Measurements from ENCODE around the gene PCDHGA9. TPM values are rescaled to one million over a fixed set of nuclear protein-coding genes. Genes with fewer than 3 reads are reported as not detected.
"Not testable (repeated sequence)": the region's sequence is repeated elsewhere in the genome, so short reads cannot be mapped to it uniquely, and the experiment has no call there.

Gene PCDHGA9
- total RNA-seq, 1 experiment from 2014 or later, result 2.3 TPM

DNA sequence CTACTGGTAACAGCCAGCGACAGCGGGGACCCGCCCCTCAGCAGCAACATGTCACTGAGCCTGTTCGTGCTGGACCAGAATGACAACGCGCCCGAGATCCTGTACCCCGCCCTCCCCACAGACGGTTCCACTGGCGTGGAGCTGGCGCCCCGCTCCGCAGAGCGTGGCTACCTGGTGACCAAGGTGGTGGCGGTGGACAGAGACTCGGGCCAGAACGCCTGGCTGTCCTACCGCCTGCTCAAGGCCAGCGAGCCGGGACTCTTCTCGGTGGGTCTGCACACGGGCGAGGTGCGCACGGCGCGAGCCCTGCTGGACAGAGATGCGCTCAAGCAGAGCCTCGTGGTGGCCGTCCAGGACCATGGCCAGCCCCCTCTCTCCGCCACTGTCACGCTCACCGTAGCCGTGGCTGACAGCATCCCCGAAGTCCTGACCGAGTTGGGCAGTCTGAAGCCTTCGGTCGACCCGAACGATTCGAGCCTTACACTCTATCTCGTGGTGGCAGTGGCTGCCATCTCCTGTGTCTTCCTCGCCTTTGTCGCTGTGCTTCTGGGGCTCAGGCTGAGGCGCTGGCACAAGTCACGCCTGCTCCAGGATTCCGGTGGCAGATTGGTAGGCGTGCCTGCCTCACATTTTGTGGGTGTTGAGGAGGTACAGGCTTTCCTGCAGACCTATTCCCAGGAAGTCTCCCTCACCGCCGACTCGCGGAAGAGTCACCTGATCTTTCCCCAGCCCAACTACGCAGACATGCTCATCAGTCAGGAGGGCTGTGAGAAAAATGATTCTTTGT is 8.0 kb upstream of the PCDHGA9 start:
- not testable (repeated sequence) for DNase-seq; H3K27ac ChIP-seq; H3K4me1 ChIP-seq; H3K27me3 ChIP-seq; H3K4me3 ChIP-seq; H3K9me3 ChIP-seq (replicated peaks)
- peaks cover 21% of the 10 kb centered on the region for H3K36me3 ChIP-seq

DNA sequence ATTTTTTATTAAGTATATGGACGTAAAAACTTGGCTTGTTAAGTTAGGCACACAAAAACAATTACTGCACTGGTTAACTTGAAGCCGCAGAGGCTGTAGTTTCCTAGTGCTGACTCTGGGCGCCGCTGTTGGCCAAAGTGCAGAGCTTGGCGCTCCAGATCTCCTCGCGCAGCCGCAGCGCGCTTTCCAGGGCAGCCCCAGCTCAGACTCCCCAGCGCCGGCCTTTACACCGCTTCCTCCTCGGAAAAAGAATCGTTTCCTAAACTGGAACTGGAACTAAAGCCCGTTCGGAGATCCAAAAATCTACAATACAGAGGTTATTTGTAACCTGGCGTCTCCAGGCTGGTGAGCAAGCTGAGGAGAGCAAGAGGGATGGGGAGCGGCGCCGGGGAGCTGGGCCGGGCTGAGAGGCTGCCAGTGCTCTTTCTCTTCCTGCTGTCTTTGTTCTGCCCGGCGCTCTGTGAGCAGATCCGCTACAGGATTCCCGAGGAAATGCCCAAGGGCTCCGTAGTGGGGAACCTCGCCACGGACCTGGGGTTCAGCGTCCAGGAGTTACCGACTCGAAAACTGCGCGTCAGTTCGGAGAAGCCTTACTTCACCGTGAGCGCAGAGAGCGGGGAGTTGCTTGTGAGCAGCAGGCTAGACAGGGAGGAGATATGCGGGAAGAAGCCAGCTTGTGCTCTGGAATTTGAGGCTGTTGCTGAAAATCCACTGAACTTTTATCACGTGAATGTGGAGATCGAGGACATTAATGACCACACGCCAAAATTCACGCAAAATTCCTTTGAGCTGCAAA is 4.6 kb upstream of the PCDHGA9 start, which contains the start of gene PCDHGB5:
TSS of gene PCDHGB5 (plus strand) at position 192 of the 796 bp plus-strand sequence. CDS start at position 373, 181 bp downstream.
- peaks cover 13% of the 10 kb centered on the region for H3K9me3 ChIP-seq (replicated peaks)
- DNase-seq, H3K27me3 ChIP-seq, H3K4me1 ChIP-seq, H3K4me3 ChIP-seq, H3K27ac ChIP-seq: not testable (repeated sequence)
- H3K36me3 ChIP-seq, result peaks cover 31% of the 10 kb centered on the region

DNA sequence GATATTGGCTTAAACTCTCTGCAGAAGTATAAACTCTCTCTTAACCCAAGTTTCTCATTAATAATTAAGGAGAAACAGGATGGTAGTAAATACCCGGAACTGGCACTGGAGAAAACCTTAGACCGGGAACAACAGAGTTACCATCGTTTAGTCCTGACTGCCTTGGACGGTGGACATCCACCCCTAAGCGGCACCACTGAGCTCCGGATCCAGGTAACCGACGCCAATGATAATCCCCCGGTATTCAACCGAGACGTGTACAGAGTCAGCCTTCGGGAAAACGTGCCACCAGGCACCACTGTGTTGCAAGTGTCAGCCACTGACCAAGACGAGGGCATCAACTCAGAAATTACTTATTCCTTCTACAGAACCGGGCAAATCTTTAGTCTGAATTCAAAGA is 4.0 kb upstream of the PCDHGA9 start:
- peaks cover 30% of the 10 kb centered on the region for H3K36me3 ChIP-seq
- no peak overlapping the region for H3K4me3 ChIP-seq
- no peaks in the 10 kb centered on the region for H3K4me1 ChIP-seq
- DNase-seq, result no peak
- no peak overlapping the region for H3K27ac ChIP-seq
- no peaks in the 10 kb centered on the region for H3K27me3 ChIP-seq
- peaks cover 12% of the 10 kb centered on the region for H3K9me3 ChIP-seq (replicated peaks)

DNA sequence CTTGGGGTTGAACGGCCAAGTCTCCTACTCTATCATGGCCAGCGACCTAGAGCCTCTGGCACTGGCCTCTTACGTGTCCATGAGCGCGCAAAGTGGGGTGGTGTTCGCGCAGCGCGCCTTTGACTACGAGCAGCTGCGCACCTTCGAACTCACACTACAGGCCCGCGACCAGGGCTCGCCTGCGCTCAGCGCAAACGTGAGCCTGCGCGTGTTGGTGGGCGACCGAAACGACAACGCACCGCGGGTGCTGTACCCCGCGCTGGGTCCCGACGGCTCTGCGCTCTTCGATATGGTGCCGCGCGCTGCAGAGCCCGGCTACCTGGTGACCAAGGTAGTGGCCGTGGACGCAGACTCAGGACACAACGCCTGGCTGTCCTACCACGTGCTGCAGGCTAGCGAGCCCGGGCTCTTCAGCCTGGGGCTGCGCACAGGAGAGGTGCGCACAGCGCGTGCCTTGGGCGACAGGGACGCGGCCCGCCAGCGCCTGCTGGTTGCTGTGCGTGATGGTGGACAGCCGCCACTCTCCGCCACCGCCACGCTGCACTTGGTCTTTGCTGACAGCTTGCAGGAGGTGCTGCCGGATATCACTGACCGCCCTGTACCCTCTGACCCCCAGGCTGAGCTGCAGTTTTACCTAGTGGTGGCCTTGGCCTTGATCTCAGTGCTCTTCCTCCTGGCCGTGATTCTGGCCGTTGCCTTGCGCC is 2.9 kb upstream of the PCDHGA9 start:
- H3K4me3 ChIP-seq, result no peak overlapping the region

DNA sequence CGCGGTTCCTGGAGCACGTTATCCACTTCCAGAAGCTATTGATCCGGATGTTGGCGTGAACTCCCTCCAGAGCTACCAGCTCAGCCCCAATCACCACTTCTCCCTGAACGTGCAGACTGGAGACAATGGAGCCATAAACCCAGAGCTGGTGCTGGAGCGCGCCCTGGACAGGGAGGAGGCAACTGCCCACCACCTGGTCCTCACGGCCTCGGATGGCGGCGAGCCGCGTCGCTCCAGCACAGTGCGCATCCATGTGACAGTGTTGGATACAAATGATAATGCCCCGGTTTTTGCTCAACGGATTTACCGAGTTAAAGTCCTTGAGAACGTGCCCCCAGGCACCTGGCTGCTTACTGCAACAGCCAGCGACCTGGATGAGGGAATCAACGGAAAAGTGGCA is 809 bp downstream of the PCDHGA9 start:
- Histone ChIP-seq H3K27ac (no peak overlapping the region), H3K36me3 (peaks cover 25% of the 10 kb centered on the region), H3K4me3 (no peak overlapping the region), H3K4me1 (no peaks in the 10 kb centered on the region), H3K27me3 (no peaks in the 10 kb centered on the region), H3K9me3 (replicated peaks) (peaks cover 6% of the 10 kb centered on the region)
- DNase-seq, result no peak

More for the DNA sequence above, 2.9 kb upstream of the PCDHGA9 start:
- Histone ChIP-seq H3K9me3 (replicated peaks) (peaks cover 9% of the 10 kb centered on the region), H3K4me1 (no peaks in the 10 kb centered on the region), H3K27me3 (no peaks in the 10 kb centered on the region), H3K27ac (no peak overlapping the region), H3K36me3 (peaks cover 25% of the 10 kb centered on the region)
- DNase-seq, result no peak

DNA sequence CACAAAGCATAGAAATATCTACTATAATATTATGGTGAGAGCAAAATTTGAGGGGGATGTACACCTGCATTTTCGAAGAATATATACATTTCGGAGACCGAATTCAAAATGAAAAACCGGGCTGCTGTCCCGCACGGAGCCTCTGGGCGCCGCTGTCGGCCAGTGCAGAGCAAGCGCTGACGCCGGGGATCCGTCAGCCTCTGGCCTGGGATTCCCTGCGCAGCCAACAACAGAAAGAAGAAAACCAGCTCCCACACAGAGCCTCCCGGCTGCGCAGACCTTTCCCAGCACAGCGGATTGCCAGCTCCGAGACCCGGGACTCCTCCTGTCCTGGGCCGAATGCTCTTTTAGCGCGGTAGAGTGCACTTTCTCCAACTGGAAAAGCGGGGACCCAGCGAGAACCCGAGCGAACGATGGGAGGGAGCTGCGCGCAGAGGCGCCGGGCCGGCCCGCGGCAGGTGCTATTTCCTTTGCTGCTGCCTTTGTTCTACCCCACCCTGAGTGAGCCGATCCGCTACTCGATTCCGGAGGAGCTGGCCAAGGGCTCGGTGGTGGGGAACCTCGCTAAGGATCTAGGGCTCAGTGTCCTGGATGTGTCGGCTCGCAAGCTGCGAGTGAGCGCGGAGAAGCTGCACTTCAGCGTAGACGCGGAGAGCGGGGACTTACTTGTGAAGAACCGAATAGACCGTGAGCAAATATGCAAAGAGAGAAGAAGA is 5.4 kb downstream of the PCDHGA9 start, which contains the start of gene PCDHGB6:
TSS of gene PCDHGB6 (plus strand) at position 232 of the 716 bp plus-strand sequence. CDS start at position 414, 182 bp downstream.
- H3K4me1 ChIP-seq; H3K27me3 ChIP-seq; H3K27ac ChIP-seq; H3K9me3 ChIP-seq (replicated peaks); H3K4me3 ChIP-seq; DNase-seq: not testable (repeated sequence)
- H3K36me3 ChIP-seq, result peaks cover 10% of the 10 kb centered on the region

DNA sequence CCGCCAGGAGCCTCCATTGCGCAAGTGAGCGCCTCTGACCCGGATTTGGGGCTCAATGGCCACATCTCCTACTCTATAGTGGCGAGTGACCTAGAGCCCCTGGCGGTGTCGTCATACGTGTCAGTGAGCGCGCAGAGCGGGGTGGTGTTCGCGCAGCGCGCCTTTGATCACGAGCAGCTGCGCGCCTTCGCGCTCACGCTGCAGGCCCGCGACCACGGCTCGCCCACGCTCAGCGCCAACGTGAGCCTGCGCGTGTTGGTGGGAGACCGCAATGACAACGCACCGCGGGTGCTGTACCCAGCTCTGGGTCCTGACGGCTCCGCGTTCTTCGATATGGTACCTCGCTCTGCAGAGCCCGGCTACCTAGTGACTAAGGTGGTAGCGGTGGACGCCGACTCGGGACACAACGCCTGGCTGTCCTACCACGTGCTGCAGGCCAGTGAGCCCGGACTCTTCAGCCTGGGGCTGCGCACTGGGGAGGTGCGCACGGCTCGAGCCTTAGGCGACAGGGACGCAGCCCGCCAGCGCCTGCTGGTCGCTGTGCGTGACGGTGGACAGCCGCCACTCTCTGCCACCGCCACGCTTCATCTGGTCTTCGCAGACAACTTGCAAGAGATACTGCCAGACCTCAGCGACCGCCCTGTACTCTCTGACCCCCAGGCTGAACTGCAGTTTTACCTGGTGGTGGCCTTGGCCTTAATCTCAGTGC is 7.2 kb downstream of the PCDHGA9 start:
- 0 out of 2 replicates have a peak, but pooled peaks cover 5% of the 10 kb centered on the region for H3K9me3 ChIP-seq (replicated peaks)
- peaks cover 16% of the 10 kb centered on the region for H3K36me3 ChIP-seq
- no peak for DNase-seq
- no peaks in the 10 kb centered on the region for H3K27me3 ChIP-seq
- H3K27ac ChIP-seq, result no peak overlapping the region
- H3K4me1 ChIP-seq, result no peaks in the 10 kb centered on the region
- H3K4me3 ChIP-seq, result no peak overlapping the region

DNA sequence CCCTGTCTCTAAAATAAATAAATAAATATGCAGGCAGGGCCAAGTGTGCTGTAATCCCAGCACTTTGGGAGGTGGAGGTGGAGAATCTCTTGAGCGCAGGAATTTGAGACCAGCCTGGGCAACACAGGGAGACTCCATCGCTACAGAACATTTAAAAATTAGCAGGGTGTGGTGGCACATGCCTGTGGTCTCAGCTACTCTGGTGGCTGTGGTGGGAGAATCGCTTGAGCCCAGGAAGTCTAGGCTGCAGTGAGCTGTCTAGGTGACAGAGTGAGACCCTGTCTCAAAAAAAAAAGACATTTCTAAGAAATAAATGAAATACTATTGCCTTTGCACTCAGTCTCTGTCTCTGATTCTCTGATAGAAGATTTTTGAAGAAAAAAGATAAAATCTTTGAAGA is 9.0 kb downstream of the PCDHGA9 start:
- peaks cover 12% of the 10 kb centered on the region; the same call in 1 of the 2 replicates for H3K9me3 ChIP-seq (replicated peaks)
- H3K27ac ChIP-seq, result no peak overlapping the region
- peaks cover 16% of the 10 kb centered on the region for H3K36me3 ChIP-seq
- H3K4me3 ChIP-seq, result no peak overlapping the region
- no peak for DNase-seq
- H3K27me3 ChIP-seq, result no peaks in the 10 kb centered on the region
- H3K4me1 ChIP-seq, result no peaks in the 10 kb centered on the region

DNA sequence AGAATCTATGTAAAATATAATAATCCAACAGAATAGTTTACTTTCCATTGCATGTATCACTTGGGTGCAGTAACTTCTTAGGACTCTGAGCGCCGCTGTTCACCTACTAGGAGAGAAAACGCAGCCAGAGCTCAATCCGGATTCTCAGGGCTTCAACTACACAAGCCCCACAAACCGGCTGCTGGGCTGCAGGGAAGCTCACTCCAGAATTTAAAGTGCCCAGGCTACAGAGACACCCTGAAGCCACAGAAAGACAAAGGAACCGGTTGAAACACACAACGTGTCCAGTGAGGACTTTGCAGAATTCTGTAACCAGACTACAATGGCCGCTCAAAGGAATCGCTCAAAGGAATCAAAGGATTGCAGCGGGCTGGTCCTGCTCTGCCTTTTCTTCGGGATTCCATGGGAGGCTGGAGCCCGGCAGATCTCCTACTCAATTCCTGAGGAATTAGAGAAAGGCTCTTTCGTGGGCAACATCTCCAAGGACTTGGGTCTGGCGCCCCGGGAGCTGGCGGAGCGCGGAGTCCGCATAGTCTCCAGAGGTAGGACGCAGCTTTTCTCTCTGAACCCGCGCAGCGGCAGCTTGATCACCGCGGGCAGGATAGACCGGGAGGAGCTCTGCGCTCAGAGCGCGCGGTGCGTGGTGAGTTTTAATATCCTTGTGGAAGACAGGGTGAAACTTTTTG is 10.4 kb downstream of the PCDHGA9 start, which contains the start of gene PCDHGA10:
TSS of gene PCDHGA10 (plus strand) at position 134 of the 686 bp plus-strand sequence. CDS start at position 323, 189 bp downstream.
- Histone ChIP-seq H3K9me3 (replicated peaks) (peaks cover 17% of the 10 kb centered on the region), H3K4me3 (no peak within 1 kb of the TSS), H3K36me3 (peaks cover 19% of the 10 kb centered on the region), H3K4me1 (no peaks in the 10 kb centered on the region), H3K27me3 (no peaks in the 10 kb centered on the region), H3K27ac (no peak within 1 kb of the TSS)
- peak in 1 of 2 experiments; percentile 4 for DNase-seq

DNA sequence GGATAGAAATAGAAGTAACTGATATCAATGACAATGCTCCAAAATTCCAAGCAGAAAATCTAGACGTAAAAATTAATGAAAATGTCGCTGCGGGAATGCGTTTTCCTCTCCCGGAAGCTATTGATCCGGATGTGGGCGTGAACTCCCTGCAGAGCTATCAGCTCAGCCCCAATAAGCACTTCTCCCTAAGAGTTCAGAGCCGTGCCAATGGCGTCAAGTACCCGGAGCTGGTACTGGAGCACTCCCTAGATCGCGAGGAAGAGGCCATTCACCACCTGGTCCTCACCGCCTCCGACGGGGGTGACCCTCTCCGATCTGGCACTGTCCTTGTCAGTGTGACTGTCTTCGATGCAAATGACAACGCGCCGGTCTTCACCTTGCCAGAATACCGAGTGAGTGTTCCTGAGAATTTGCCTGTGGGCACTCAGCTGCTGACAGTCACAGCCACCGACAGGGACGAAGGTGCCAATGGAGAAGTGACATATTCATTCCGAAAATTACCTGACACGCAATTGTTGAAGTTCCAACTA is 11.0 kb downstream of the PCDHGA9 start:
- Histone ChIP-seq H3K27ac (no peak overlapping the region), H3K4me3 (no peak overlapping the region), H3K4me1 (no peaks in the 10 kb centered on the region), H3K27me3 (no peaks in the 10 kb centered on the region), H3K9me3 (replicated peaks) (peaks cover 17% of the 10 kb centered on the region), H3K36me3 (peaks cover 19% of the 10 kb centered on the region)
- no peak for DNase-seq

DNA sequence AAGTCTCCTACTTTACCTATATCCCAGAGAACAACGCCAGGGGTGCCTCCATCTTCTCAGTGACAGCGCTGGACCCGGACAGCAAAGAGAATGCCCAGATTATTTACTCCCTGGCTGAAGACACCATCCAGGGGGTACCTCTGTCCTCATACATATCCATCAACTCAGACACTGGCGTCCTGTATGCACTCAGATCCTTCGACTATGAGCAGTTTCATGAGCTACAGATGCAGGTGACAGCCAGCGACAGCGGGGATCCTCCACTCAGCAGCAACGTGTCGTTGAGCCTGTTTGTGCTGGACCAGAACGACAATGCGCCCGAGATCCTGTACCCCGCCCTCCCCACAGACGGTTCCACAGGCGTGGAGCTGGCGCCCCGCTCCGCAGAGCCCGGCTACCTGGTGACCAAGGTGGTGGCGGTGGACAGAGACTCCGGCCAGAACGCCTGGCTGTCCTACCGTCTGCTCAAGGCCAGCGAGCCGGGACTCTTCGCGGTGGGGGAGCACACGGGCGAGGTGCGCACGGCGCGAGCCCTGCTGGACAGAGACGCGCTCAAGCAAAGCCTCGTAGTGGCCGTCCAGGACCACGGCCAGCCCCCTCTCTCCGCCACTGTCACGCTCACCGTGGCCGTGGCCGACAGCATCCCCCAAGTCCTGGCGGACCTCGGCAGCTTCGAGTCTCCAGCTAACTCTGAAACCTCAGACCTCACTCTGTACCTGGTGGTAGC is 12.1 kb downstream of the PCDHGA9 start:
- not testable (repeated sequence) for H3K4me3 ChIP-seq, DNase-seq, H3K27ac ChIP-seq, H3K4me1 ChIP-seq, H3K27me3 ChIP-seq
- peaks cover 17% of the 10 kb centered on the region for H3K9me3 ChIP-seq (replicated peaks)
- peaks cover 17% of the 10 kb centered on the region for H3K36me3 ChIP-seq

DNA sequence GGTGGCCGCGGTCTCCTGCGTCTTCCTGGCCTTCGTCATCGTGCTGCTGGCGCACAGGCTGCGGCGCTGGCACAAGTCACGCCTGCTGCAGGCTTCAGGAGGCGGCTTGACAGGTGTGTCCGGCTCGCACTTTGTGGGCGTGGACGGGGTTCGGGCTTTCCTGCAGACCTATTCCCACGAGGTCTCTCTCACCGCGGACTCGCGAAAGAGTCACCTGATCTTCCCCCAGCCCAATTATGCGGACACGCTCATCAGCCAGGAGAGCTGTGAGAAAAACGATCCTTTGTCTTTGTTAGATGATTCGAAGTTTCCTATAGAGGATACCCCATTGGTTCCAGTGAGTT is 12.7 kb downstream of the PCDHGA9 start:
- Histone ChIP-seq H3K36me3 (peaks cover 18% of the 10 kb centered on the region), H3K9me3 (replicated peaks) (peaks cover 17% of the 10 kb centered on the region)
- not testable (repeated sequence) for H3K4me3 ChIP-seq, H3K4me1 ChIP-seq, H3K27ac ChIP-seq, DNase-seq, H3K27me3 ChIP-seq
